Neural cell (in vitro differentiated cells): ENCODE data around the gene RNF125. TPM values are rescaled to one million over a fixed set of nuclear protein-coding genes. Genes with fewer than 3 reads are reported as not detected.

Experiments
- polyA plus RNA-seq: library from polyadenylated mRNA; depleted of rRNA; stranded (reverse); fragments of >200 nt; gene quantifications from 2 replicates; pipeline ENCODE4 v1.2.3, GENCODE V29; 2014

Gene RNF125
- polyA plus RNA-seq, 1 donor from 2014 or later, result 0.04 TPM

Other genes starting within 250 kb of the RNF125 start
- gene TRAPPC8, start 75.7 kb upstream of the RNF125 start, polyA plus RNA-seq, result 57.8 and 60.2 TPM in 2 replicates
- gene RNF138, start 73.0 kb downstream of the RNF125 start, polyA plus RNA-seq, result 37.8 and 40.3 TPM in 2 replicates
- not detected in 2 replicates for gene MEP1B, start 171.2 kb downstream of the RNF125 start, polyA plus RNA-seq